PC-9 (cell line): ENCODE results near the gene DIP2C.

Experiments
- EZH2 ChIP-seq: fragments of 200-600 bp; sonication (generic); IDR thresholded peaks from 2 replicates; pipeline ENCODE4 v1.8.0; 2017; ENCODE audit warnings: antibody characterized with exemption, low read depth
- TF ChIP-seq, protein P1 (sequence below): fragments of 200-600 bp; sonication (generic); conservative IDR thresholded peaks from 2 replicates; pipeline ENCODE4 v1.6.1; 2017; ENCODE audit warnings: mixed run types, antibody characterized with exemption, mild to moderate bottlenecking, moderate library complexity

- TF ChIP-seq, protein P1, sequence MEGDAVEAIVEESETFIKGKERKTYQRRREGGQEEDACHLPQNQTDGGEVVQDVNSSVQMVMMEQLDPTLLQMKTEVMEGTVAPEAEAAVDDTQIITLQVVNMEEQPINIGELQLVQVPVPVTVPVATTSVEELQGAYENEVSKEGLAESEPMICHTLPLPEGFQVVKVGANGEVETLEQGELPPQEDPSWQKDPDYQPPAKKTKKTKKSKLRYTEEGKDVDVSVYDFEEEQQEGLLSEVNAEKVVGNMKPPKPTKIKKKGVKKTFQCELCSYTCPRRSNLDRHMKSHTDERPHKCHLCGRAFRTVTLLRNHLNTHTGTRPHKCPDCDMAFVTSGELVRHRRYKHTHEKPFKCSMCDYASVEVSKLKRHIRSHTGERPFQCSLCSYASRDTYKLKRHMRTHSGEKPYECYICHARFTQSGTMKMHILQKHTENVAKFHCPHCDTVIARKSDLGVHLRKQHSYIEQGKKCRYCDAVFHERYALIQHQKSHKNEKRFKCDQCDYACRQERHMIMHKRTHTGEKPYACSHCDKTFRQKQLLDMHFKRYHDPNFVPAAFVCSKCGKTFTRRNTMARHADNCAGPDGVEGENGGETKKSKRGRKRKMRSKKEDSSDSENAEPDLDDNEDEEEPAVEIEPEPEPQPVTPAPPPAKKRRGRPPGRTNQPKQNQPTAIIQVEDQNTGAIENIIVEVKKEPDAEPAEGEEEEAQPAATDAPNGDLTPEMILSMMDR = no peak
- no peak for TF ChIP-seq EZH2
Measured at GRCh38 chr10:314871-315270, 374.6 kb downstream of the DIP2C start.
